K562 (cell line): Measurements from ENCODE around the gene TXNRD2. TPM values are rescaled to one million over a fixed set of nuclear protein-coding genes. Genes with fewer than 3 reads are reported as not detected.

Experiments
- BACH1 ChIP-seq: fragments of 200-800 bp; sonication (Bioruptor generic); IDR thresholded peaks from 2 replicates; pipeline ENCODE4 v1.6.1; 2016; ENCODE audit warnings: missing genetic modification characterization, missing compliant biosample characterization
- CCNT2 ChIP-seq: IDR thresholded peaks from 2 replicates; pipeline ENCODE4 v1.6.1; 2011; ENCODE audit warnings: borderline replicate concordance, low read depth, mild to moderate bottlenecking, moderate library complexity, mixed read lengths, low read length; ENCODE audit not compliant: insufficient read length; ENCODE audit errors: extremely low read depth
- GABPB1 ChIP-seq: sonication (generic); formaldehyde crosslinking; IDR thresholded peaks from 2 replicates; pipeline ENCODE4 v1.8.0; 2022; ENCODE audit warnings: mild to moderate bottlenecking, missing genetic modification reagents
- HMGN3 ChIP-seq: IDR thresholded peaks from 2 replicates; pipeline ENCODE4 v1.6.1; 2011; ENCODE audit warnings: borderline replicate concordance, low read depth, mild to moderate bottlenecking, mixed read lengths, low read length; ENCODE audit not compliant: insufficient read length; ENCODE audit errors: extremely low read depth
- MTF1 ChIP-seq: fragments of 250-450 bp; sonication (Bioruptor Pico); IDR thresholded peaks from 2 replicates; pipeline ENCODE4 v1.9.0; 2021; ENCODE audit warnings: moderate library complexity, mild to moderate bottlenecking, inconsistent platforms, borderline replicate concordance
- MXD1 ChIP-seq: fragments of 250-450 bp; sonication (Bioruptor Pico); IDR thresholded peaks from 2 replicates; pipeline ENCODE4 v1.8.0; 2021; ENCODE audit warnings: borderline replicate concordance, mild to moderate bottlenecking, moderate library complexity; ENCODE audit not compliant: poor library complexity, severe bottlenecking
- POLR3G ChIP-seq: IDR thresholded peaks from 2 replicates; pipeline ENCODE4 v1.6.1; 2011; ENCODE audit not compliant: insufficient read length, insufficient replicate concordance; ENCODE audit errors: extremely low read depth
- PURB ChIP-seq: sonication (generic); formaldehyde crosslinking; IDR thresholded peaks from 2 replicates; pipeline ENCODE4 v1.9.0; 2021; ENCODE audit warnings: low read depth, mild to moderate bottlenecking, missing genetic modification reagents
- PYGO2 ChIP-seq: fragments of 450-650 bp; IDR thresholded peaks from 2 replicates; pipeline ENCODE4 v1.6.1; 2016; ENCODE audit warnings: mild to moderate bottlenecking, missing genetic modification characterization, moderate library complexity, missing compliant biosample characterization
- SIX5 ChIP-seq, 2 experiments: IDR thresholded peaks; 2 replicates each; pipeline ENCODE4 v1.6.1; 2011; ENCODE audit warnings: low read length in 2 of 2, borderline replicate concordance in 1 of 2, low read depth in 1 of 2, mild to moderate bottlenecking in 1 of 2, moderate library complexity in 1 of 2; ENCODE audit not compliant: insufficient read depth in 1 of 2
- ZNF263 ChIP-seq: sonication (generic); formaldehyde crosslinking; IDR thresholded peaks from 2 replicates; pipeline ENCODE4 v1.8.0; 2022; ENCODE audit warnings: mild to moderate bottlenecking, missing genetic modification reagents, borderline replicate concordance
- ZNF717 ChIP-seq: fragments of 250-450 bp; sonication (Bioruptor Pico); IDR thresholded peaks from 2 replicates; pipeline ENCODE4 v1.5.0; 2021
- polyA plus RNA-seq, 8 experiments: library from polyadenylated mRNA; depleted of rRNA in 4 of 8; stranded (reverse) in 5 of 8; unstranded in 3 of 8; fragments of >200 nt; fragmentation: Nextera tagmentation in 2 of 8; fragmentation: Illumina TruSeq in 1 of 8; extraction: Ambion mirVana in 2 of 8; extraction: Trizol in 1 of 8; gene quantifications; 2 replicates each; pipeline versions ENCODE4 v1.2.1 to v1.2.3, GENCODE V29; 2011 to 2014; ENCODE audit warnings: inconsistent platforms in 1 of 8, missing spikeins in 1 of 8
- total RNA-seq, 7 experiments: library from RNA; depleted of rRNA in 6 of 7; stranded (reverse); fragments of >200 nt in 6 of 7; fragmentation: Illumina TruSeq in 2 of 7; extraction: Trizol in 2 of 7; gene quantifications; 2 replicates each; pipeline versions ENCODE4 v1.2.1 to v1.2.3, GENCODE V29; 2011 to 2021; ENCODE audit warnings: low replicate concordance in 1 of 7
- TF ChIP-seq, protein P1 (sequence below): sonication (generic); formaldehyde crosslinking; IDR thresholded peaks from 2 replicates; pipeline ENCODE4 v1.8.0; 2023; ENCODE audit warnings: mild to moderate bottlenecking, missing genetic modification reagents
- TF ChIP-seq, protein P2 (sequence below): fragments of 250-450 bp; sonication (Bioruptor Pico); IDR thresholded peaks from 2 replicates; pipeline ENCODE4 v1.9.0; 2021; ENCODE audit warnings: mild to moderate bottlenecking, inconsistent platforms
- TF ChIP-seq, protein P3 (sequence below), 2 experiments: fragments of 200-800 bp in 1 of 2; sonication (Bioruptor generic) in 1 of 2; sonication (generic) in 1 of 2; formaldehyde crosslinking in 1 of 2; IDR thresholded peaks in 1 of 2; conservative IDR thresholded peaks in 1 of 2; 2 replicates each; pipeline versions ENCODE4 v1.5.0 to v1.6.1; 2016 to 2020; ENCODE audit warnings: missing compliant biosample characterization in 1 of 2, missing genetic modification characterization in 1 of 2, missing genetic modification reagents in 1 of 2
- TF ChIP-seq, protein P4 (sequence below), 2 experiments: fragments of 450-650 bp; IDR thresholded peaks; 2 replicates each; pipeline ENCODE4 v1.6.1; 2016

Gene TXNRD2
- total and polyA plus RNA-seq, 9 of the 15 experiments (the other 6 are each of a cell fraction or from before 2014, with no cell fraction given): 3.3 to 80.2 (median 49.4) TPM

DNA sequence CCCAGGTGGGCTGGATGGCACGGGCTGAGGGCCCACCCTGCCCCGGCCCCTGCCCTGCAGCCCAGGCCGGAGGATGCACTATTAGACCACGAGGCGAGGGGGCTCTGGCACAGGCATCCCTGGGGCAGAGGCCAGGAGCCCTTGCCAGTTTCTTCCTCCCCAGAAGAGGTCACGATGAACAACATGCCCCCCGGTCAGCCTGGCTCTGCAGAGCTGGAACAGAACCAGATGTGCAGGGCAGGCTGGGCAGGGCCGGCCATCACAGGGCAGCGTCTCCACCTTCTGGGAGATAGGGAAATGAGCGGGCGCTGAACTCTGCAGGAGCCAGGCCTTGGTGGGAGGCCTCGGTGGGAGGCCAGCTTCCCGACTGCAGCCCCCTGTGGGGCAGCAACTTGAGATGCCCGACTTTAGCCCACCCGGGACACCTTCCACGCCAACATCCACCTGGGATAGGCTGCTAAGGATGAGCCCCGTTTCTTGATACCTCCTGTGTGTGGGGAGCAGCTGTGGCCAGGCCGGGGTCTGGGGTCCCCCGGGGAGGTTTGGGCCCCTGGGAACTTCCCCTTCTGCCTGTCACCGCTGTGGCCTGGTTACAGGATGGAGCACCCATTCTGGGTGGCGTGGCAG, 65.2 kb downstream of the TXNRD2 start (continued):
- TF ChIP-seq, protein P1, sequence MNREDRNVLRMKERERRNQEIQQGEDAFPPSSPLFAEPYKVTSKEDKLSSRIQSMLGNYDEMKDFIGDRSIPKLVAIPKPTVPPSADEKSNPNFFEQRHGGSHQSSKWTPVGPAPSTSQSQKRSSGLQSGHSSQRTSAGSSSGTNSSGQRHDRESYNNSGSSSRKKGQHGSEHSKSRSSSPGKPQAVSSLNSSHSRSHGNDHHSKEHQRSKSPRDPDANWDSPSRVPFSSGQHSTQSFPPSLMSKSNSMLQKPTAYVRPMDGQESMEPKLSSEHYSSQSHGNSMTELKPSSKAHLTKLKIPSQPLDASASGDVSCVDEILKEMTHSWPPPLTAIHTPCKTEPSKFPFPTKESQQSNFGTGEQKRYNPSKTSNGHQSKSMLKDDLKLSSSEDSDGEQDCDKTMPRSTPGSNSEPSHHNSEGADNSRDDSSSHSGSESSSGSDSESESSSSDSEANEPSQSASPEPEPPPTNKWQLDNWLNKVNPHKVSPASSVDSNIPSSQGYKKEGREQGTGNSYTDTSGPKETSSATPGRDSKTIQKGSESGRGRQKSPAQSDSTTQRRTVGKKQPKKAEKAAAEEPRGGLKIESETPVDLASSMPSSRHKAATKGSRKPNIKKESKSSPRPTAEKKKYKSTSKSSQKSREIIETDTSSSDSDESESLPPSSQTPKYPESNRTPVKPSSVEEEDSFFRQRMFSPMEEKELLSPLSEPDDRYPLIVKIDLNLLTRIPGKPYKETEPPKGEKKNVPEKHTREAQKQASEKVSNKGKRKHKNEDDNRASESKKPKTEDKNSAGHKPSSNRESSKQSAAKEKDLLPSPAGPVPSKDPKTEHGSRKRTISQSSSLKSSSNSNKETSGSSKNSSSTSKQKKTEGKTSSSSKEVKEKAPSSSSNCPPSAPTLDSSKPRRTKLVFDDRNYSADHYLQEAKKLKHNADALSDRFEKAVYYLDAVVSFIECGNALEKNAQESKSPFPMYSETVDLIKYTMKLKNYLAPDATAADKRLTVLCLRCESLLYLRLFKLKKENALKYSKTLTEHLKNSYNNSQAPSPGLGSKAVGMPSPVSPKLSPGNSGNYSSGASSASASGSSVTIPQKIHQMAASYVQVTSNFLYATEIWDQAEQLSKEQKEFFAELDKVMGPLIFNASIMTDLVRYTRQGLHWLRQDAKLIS (CRISPR knock-in tag): no peak
- no peak for TF ChIP-seq ZNF717 (CRISPR knock-in tag)
- TF ChIP-seq ZNF263 (CRISPR knock-in tag): no peak
- TF ChIP-seq MXD1 (CRISPR knock-in tag): peak; percentile 17
- no peak for TF ChIP-seq SIX5 (IDR thresholded peaks at IDR 0.05; ENCODE audit: borderline replicate concordance in 1 of 2, insufficient read depth in 1 of 2, low read depth in 1 of 2, low read length in 2 of 2)
- TF ChIP-seq, protein P2, sequence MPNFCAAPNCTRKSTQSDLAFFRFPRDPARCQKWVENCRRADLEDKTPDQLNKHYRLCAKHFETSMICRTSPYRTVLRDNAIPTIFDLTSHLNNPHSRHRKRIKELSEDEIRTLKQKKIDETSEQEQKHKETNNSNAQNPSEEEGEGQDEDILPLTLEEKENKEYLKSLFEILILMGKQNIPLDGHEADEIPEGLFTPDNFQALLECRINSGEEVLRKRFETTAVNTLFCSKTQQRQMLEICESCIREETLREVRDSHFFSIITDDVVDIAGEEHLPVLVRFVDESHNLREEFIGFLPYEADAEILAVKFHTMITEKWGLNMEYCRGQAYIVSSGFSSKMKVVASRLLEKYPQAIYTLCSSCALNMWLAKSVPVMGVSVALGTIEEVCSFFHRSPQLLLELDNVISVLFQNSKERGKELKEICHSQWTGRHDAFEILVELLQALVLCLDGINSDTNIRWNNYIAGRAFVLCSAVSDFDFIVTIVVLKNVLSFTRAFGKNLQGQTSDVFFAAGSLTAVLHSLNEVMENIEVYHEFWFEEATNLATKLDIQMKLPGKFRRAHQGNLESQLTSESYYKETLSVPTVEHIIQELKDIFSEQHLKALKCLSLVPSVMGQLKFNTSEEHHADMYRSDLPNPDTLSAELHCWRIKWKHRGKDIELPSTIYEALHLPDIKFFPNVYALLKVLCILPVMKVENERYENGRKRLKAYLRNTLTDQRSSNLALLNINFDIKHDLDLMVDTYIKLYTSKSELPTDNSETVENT (CRISPR knock-in tag): no peak; the same call in 1 of the 2 replicates
- TF ChIP-seq POLR3G: no peak
- TF ChIP-seq PURB: no peak
- no peak for TF ChIP-seq PYGO2 (tag)
- TF ChIP-seq, protein P3, sequence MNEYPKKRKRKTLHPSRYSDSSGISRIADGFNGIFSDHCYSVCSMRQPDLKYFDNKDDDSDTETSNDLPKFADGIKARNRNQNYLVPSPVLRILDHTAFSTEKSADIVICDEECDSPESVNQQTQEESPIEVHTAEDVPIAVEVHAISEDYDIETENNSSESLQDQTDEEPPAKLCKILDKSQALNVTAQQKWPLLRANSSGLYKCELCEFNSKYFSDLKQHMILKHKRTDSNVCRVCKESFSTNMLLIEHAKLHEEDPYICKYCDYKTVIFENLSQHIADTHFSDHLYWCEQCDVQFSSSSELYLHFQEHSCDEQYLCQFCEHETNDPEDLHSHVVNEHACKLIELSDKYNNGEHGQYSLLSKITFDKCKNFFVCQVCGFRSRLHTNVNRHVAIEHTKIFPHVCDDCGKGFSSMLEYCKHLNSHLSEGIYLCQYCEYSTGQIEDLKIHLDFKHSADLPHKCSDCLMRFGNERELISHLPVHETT (CRISPR knock-in tag; conservative IDR thresholded peaks at IDR 0.05 in 1 of 2, IDR thresholded peaks at IDR 0.05 in 1 of 2): 0 out of 4 replicates have a peak, but pooled peaks of 1 of the 2 experiments have one; percentile 35
- TF ChIP-seq MTF1 (CRISPR knock-in tag): no peak
- no peak for TF ChIP-seq GABPB1 (CRISPR knock-in tag)
- TF ChIP-seq, protein P4, sequence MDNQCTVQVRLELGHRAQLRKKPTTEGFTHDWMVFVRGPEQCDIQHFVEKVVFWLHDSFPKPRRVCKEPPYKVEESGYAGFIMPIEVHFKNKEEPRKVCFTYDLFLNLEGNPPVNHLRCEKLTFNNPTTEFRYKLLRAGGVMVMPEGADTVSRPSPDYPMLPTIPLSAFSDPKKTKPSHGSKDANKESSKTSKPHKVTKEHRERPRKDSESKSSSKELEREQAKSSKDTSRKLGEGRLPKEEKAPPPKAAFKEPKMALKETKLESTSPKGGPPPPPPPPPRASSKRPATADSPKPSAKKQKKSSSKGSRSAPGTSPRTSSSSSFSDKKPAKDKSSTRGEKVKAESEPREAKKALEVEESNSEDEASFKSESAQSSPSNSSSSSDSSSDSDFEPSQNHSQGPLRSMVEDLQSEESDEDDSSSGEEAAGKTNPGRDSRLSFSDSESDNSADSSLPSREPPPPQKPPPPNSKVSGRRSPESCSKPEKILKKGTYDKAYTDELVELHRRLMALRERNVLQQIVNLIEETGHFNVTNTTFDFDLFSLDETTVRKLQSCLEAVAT (IDR thresholded peaks at IDR 0.05): no peak
- TF ChIP-seq BACH1 (tag): no peak
- peak; percentile 20 for TF ChIP-seq CCNT2
- TF ChIP-seq HMGN3: peak; percentile 51
